Stimulated activated CD4-positive, alpha-beta T cell treated with anti-CD3 and anti-CD28 coated beads, Interleukin-12 subunit alpha, Interleukin-12 subunit beta, amount 100 ng/mL, for 4 hours (primary cell): ENCODE data around the gene HIBADH.
"Not testable (repeated sequence)": the region's sequence is repeated elsewhere in the genome, so short reads cannot be mapped to it uniquely, and the experiment has no call there.

Source experiments
- DNase-seq: peaks from one replicate; pipeline ENCODE4 v3.0.0-alpha.2; 2020

The HIBADH gene

DNA sequence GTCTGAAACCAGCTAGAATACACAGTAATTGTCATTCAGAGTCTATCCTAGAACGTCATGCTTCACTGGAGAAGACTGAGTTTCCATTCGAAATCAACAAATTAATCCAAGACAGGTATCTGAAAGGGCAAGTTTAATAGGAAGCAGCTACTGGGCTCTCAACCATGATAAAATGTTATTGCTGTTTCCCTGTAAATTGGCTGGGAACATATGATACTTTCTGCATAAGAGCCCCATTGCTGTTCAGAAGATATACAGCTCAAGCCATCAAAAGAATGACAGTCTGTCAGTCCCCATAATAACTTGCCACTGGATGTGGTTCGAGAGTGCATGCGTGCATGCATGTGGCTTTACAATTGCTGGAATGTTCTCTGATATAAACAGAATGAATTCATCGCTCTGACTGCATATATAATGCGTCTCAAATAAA, 129.0 kb downstream of the HIBADH start:
- no peak for DNase-seq

DNA sequence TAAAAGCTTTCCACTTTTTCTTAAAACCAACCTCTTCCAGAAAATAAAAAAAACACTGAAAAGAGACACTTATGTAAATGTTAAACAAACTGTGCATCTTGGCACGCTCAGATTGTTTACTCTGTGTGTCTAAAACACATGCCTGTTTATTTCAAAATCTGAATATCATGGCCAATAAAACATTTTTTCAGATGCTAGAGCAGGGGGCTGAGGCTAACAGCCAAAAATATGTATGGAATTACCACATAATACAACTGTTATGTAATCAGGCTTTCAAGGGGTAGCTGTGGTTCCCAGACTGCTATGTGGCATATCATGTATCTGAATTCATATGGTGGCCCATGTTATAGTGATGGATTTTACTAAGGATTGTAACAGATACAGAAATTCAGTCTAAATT, 130.4 kb downstream of the HIBADH start:
- DNase-seq = no peak

DNA sequence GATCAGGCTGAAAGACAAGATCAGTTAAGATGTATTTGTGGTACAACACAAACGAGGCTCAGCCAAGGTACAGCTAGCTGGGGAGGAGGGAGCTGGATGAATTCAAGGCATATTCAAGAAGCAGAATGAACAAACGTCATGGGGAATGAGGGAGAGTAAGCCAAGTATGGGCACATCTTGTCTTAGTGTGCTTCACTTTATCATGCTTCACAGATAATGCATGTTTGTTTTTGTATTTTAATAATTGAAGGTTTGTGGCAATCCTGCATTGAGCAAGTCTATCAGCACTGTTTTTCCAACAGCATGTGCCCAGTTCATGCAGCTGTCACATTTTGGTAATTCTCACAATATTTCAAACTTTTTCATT, 135.4 kb downstream of the HIBADH start:
- DNase-seq = no peak

DNA sequence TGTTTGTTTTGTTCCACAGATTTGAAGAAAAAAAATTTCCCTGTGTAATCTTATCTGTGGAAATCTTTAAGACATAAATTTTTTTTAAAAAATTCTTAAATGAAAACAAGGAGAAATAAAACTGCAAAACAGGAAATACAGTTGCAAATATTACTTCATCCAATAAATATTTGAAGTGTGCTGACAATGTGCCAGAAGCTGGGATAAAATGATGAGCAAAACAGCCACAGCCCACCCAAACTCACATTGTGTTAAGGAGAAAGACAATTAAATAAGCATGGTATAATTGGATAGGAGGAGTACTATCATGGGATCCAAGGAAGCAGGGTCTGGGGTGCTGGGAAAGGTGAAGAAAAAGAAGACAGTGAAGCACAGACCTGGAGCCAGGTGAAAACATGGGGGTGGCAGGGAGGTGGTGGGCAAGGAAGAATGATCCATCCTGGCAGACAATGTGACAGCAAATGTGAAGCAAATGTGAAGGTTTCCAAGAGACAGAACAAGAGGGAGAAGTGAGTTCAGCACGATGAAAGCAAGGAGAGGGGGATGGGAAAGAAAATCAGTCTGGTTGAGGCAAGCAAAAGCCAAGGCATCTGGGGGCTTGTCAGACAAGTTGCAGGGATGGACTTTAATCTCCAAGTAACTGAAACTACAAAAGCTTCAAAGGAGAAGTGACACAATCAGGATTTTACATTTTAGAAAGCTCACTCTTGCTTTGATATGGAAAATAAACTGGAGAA, 135.9 kb downstream of the HIBADH start:
- DNase-seq = no peak

DNA sequence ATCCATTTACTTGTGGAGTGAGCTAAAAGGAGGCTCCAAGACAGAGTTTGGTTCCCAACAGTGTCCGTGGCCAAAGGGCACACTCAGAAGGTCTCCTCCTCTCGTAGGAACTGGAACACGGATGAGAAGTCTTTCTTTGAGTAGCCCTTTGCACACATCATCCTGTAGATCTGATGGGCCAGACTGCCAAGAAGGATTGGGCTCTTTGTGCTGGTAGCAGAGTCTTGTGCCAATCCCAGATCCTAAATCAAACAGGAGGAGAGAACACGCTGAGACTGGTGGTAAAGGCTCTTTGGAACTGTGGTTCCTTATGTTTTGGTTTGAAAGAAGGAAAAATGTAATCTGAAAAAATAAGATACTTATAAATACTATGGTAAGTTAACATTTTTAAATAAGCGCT, 136.6 kb downstream of the HIBADH start:
- DNase-seq = no peak

DNA sequence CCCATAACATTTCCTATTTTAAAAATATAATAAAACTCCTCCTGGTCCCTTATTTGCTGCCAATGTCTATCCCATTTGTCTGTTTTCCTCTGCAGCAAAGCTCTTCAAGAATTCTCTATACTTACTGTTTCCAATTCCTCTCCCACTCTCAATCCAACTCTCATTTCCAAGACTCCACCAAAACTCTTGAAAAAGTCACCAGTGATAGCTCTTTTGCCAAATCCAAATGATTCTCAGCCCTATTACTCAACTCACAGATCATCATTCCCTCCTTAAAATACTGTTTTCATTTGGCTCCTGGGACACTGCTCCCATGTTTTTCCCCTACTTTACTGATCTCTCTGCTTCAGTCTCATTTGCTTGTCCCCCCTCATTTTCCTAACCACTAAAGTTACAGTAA, 139.4 kb downstream of the HIBADH start:
- no peak for DNase-seq

DNA sequence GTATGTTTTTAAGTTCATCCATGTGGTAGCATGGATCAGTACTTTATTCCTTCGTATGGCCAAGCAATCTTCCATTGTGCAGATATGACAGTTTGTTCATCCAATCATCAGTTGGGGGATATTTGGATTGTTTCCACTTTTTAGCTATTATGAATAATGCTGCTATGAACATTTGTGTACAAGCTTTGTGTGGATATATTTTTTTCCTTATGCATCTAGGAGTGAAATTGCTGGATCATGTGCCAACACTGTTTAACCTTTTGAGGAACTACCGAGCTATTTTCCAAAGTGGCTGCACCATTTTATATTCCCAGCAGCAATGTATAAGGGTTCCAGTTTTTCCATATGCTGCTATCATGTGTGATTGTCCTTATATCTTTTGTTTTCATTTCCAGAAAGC, 140.1 kb downstream of the HIBADH start:
- DNase-seq = no peak

DNA sequence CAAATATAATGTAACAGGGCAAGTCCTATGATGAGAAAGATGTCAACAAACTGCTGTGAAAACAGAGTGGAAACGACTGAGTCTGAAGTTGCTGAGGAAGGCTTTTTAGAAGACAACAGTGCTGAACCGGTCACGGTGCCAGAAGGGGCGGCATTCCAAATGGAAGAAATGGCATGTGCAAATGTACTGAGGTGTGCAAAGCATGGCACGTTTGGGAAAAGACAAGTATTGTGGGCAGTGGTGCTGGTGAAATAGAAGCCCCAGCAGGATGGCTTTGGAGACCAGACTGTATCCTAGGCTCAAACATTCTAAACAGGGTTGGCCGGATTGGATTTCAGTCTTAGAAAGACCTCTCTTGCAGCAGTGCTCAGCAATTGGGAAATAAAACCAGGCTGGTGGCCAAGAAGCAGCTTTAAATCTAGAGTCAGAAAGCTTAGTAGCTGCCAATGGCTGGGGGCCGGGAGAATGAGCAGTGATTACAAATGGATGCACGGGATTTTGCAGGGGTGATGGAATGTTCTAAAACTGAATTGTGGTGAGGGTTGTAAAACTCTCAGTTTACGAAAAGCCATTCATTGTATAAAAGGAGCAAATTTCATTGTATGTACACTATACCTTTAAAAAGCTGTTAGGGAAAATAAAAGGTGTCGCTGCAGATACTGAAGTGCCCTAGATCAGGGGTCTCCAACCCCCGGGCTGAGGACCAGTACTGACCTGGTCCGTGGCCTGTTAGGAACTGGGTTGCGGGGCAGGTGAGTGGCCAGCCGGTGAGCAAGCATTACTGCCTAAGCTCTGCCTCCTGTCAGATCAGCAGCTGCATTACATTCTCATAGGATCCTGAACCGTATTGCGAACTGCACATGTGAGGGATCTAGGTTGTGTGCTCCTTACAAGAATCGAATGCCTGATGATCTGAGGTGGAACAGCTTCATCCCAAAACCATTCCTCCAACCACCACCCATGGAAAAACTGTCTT, 141.6 kb downstream of the HIBADH start:
- no peak for DNase-seq

DNA sequence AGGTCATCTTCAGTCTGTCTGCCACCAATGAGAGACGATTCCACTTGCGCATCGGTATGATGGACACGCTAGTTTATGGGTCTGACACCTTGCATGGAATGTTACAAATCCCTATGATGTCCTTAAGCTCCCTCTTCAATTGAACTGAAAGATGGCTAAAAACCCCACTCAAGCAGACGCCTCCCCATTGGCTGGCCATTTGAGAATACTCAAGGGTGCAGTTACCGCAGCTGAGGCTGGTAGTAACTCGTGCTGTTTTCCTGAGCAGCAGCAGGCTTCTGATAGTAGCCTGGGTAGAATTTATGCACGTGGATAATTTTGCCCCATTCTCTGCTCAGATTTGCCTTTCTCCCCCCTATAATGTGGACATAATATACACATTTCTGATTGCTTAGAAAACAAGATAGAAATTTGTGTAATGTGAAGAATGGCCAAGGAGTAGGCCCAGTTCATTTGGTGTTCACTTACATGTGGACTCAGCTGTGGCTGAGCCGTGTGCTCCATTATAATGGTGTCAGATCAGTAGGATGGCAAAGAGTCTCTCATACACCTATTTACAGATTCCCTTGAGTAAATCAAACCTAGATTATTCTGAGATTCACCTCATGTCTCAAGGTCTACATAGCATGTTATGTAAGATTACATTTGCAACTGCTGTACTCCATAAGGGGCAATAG, 142.8 kb downstream of the HIBADH start:
- DNase-seq = no peak

DNA sequence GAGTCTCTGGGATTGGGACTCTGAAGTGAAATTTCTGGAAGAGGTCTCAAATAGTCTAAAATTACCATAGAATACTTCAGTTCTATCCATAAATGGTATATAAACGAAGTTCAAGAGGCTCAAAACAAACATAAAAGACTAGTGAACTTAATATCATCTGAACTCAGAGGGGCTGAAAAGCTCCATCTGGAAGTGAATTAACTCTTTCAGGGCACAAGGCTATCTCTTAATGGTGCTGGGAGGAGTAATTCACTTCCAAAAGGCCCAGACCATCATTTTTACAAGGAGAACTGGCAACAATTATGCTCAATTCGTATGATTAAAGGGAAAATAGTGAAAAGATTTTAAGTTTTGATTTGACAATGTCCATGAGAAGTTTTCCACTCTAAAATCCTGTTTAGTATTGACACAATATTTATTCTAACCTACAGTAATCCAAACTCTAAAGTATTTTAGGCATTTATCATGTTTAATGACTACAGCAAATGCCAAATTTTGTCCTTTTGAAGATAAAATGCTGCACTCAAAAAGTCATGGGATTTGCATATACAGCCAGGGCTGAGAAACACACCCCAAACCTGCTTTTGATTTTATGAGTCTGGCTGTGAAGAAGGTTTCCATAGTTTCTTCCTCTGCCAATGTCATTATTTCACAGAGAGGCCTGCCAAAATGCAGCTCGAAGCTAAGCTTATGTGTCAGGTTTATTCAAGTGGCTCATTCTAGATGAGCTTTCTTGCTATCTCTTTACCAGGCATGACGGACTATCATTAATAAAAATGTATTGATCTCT, 143.9 kb downstream of the HIBADH start:
- no peak for DNase-seq

DNA sequence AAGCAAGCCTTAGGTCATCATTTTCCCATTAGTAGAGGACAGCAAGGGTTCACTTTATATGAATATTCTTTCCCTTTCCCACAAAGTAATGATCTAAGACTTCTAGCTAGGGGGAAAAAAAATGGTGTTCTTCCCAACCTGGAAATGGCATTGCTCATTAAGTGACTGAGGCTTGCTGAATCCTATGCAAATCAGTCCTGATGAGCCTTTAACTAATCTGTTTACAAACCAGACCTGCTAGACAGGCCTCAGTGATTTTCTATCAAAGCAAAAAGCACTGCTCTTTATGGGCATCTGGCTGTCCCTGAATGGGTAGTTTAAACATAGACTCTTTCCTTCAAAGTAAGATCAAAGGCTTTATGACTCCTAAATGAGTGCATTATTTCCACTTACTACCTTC, 146.3 kb downstream of the HIBADH start:
- no peak for DNase-seq

DNA sequence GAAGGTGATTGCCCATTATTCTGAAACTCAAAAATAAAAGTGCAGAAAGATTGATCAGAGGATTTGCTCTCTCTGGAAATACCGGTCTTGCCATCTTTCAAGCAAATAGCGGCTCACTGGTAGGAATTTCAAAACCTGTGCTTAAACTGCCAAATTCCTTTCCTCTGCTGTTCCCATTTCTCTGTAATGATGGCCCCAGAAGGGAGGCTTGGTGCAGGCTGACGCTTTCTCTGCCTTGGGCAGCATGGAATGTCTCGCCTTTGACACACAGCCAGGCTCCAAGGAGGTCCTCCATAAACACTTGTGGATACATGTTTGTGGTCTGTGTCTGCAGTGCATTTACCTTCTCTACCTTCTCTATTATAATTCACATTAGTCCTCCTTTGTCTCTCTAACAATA, 146.8 kb downstream of the HIBADH start:
- DNase-seq = no peak

DNA sequence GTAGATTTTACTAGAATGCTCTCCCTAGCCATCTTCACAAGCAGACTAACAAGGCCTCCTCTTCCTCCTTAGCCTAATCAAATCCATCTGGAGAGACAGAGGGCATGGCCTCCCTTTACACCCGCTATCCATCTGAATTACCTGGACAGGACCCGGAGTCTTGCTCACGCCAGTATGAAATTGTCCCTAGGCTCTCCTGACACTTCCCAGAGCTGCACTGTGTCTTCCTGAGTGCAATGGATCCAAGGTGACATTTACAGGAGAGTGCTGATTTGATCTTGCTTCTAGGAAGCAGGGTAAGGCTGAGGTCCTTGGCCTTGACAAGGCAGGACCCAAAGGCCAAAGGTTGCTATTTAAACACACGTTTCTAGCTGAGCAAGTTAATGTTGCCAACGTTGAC, 147.8 kb downstream of the HIBADH start:
- no peak for DNase-seq

DNA sequence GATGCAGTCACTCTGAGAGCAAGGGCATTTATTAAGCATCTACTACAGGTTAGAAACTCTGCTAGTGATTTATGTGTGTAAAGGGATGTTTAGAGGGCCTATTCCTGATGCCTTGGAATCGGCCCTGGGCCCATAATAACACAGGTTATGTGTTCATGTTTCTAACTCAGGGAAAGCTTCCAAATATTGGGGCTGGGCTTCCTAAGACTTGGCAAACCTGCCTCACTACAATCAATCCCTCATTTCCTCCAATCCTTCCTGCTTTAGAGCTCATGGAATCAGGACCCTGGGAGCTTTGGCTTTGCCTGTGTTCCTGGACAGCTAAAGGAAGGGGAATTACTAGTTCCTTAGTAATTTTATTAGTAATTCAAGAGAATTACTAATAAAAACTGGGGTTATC, 148.8 kb downstream of the HIBADH start:
- DNase-seq = no peak

DNA sequence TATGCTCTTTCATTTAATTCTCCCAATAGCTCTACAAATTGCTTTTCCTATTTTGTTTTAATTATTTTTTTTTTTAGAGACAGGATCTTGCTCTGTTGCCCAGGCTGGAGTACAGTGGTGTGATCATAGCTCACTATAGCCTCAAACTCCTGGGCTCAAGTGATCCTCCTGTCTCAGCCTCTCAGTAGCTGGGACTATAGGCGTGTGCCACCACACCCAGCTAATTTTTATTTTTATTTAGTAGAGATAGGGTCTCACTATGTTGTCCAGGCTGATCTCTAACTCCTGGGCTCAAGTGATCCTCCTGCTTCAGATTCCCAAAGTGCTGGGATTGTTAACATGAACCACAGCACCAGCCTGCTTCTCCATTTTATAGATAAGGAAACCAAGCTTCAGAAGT, 151.3 kb downstream of the HIBADH start:
- not testable (repeated sequence) for DNase-seq

DNA sequence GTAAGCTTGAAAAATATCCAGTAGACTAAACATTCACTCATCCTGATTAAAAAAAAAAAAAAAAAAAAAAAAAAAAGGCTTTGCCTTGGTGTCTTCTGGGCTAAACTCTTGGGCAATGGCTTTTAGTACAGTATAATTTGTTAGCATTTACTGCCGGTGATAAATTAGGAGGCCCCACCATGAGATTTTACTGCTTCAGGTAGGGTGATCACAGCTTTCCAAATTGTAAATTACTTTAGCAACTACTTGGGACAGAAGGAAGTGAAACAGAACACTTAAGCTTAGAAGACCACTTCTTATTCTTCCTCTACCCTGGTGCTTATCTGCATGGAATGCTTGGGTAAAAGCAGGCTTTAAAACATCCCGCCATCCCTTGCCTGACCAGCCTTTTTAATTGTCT, 152.1 kb downstream of the HIBADH start:
- DNase-seq = no peak

DNA sequence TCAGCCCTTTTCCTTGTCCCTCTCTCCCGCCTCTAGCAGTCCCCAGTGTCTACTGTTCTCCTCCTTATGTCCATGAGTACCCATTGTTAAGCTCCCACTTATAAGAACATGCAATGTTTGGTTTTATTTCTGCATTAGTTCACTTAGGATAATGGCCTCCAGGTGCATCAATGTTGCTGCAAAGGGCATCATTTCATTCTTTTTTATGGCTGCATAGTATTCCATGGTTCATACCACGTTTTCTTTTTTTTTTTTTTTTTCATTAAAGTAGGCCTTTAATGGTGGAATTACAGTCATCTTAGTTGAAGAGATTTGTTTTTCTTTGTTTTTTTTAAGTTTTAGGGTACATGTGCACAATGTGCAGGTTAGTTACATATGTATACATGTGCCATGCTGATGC, 160.8 kb downstream of the HIBADH start:
- not testable (repeated sequence) for DNase-seq

DNA sequence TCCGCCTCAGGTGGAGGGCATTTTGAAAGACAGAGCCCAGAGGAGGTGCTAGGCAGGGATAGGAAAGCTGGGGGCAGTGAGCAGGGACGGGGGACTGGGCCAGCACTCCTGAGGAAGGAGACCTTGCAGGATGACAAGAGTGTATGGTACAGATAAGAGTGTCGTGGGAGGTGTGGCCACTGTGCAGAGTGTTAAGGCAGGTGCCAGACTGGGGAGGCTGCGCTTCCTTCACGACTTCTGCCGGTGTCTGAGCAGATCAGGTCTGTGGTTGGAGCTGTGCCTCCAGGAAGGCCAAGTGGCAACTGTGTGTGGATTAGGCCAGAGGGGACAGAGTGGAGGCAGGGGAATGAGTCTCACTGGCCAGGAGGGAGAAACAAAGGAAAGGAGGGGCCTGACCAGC, 161.7 kb downstream of the HIBADH start:
- DNase-seq = no peak

DNA sequence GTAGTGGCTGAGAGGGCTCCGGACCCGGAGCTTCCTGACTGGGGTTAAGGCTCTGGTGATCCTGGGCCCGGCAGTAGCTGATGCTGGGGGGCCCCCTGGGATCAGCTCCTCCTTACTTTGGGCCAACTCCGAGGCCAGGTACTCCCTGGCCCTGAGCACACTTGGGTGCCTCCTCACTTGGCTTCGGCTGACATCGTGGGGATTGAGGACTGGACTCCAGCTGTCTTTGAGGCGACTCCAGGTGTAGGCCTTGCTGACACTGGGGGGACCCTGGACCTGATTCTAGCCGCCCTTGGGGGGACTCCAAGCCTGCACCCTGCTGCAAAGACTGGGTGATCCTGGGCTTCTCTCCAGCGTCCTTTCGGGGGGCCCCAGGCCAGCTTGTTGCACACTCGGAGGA, 170.5 kb downstream of the HIBADH start:
- no peak for DNase-seq

DNA sequence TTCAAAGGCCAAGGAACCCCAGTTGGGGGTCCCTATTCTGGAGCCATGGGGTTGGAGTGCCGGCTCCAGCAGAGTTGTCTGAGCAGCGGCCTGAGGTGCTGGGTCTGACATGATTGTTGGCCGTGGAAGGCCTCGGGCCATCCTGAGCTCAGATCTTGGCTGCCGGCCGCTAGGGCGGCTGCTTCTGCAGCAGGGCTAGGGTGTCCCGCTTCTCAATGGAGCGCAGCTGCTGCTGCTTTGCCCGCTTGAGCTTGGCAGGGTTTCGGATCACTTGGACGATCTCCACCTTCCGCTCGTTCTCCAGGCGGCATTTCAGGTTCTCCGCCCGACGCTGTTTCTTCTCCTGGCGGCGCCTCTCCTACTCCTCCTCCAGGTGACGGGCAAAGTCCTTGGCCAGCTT, 171.1 kb downstream of the HIBADH start:
- DNase-seq = no peak

DNA sequence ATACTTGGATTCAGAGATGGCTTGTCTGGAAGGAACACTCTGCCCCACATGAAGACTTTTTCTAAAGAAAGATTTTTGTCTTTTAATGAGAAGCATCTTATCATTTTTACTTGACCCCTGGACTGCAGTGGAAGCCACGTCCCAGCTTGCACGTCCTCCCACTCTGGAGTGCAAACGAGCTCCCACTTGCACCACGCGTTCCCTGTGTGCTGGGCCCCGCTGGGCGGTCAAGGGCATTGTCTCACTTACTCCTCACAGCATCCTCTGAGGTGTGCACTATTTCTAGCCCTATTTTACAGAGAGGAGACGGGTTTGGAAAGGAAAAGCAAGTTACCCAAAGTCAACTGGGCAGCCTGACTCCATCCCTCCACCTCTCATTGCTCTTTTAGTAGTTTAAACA, 175.2 kb downstream of the HIBADH start:
- DNase-seq = no peak

DNA sequence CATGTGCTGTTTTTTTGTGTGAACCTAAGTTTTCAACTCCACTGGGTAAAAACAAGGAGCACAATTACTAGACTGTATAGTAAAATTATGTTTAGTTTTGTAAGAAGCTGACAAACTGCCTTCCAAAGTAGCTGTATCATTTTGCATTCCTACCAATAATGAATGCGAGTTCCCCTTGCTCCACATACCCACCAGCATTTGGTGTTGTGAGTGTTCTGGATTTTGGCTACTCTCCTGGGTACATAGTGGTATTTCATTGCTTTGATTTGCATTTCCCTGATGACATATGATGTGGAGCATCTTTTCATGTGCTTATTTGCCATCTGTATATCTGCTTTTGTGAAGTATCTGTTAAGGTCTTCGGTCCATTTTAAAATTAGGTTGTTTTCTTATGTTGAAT, 178.2 kb downstream of the HIBADH start:
- no peak for DNase-seq

DNA sequence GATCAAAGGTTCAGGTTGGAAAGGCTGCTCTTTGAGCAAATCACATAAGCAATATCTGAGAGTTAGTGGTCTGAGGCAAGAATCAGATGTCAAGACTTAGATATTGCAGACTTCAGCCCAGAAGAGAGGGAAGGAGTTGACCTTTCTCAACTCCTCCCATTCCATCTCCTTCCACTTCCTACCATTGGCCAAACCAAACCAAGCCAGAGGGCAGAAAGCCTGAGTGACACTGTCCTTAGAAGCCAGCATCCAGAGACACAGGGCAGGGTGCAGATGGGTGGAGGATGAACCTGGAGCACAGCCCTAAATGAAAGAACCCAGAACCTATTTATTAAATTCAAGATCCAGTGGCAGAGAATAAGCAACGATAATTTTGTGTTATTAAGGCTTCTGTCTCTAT, 180.5 kb downstream of the HIBADH start:
- DNase-seq = no peak
